LoVo (cell line): Measurements from ENCODE around the gene CDK5RAP2.

Source experiments
- DNase-seq: peaks from one replicate; pipeline ENCODE4 v3.0.0-alpha.2; 2016; ENCODE audit warnings: low spot score

CDK5RAP2 gene

GRCh38 chr9:120397453-120397852 lies 182.5 kb downstream of the CDK5RAP2 start:
- DNase-seq: no peak

GRCh38 chr9:120396931-120397330 lies 183.0 kb downstream of the CDK5RAP2 start:
- no peak for DNase-seq

GRCh38 chr9:120396418-120396817 lies 183.5 kb downstream of the CDK5RAP2 start:
- DNase-seq: no peak

GRCh38 chr9:120395376-120395775 lies 184.6 kb downstream of the CDK5RAP2 start:
- DNase-seq: no peak

- DNase-seq: no peak
Observed at GRCh38 chr9:120394058-120394669, 185.8 kb downstream of the CDK5RAP2 start.

GRCh38 chr9:120393386-120394057 lies 186.4 kb downstream of the CDK5RAP2 start:
- DNase-seq: no peak

GRCh38 chr9:120392711-120393110 lies 187.3 kb downstream of the CDK5RAP2 start:
- no peak for DNase-seq

GRCh38 chr9:120392245-120392644 lies 187.7 kb downstream of the CDK5RAP2 start:
- DNase-seq: no peak

- DNase-seq: no peak
Observed at GRCh38 chr9:120391691-120392090, 188.3 kb downstream of the CDK5RAP2 start.

- DNase-seq: no peak
Observed at GRCh38 chr9:120390637-120391190, 189.3 kb downstream of the CDK5RAP2 start.

GRCh38 chr9:120389867-120390266 lies 190.1 kb downstream of the CDK5RAP2 start:
- no peak for DNase-seq

GRCh38 chr9:120389300-120389699 lies 190.7 kb downstream of the CDK5RAP2 start:
- DNase-seq: no peak

GRCh38 chr9:120388003-120388855 lies 191.7 kb downstream of the CDK5RAP2 start:
- no peak for DNase-seq

- DNase-seq: no peak
Observed at GRCh38 chr9:120387257-120388002, 192.5 kb downstream of the CDK5RAP2 start.

GRCh38 chr9:120386390-120387131 lies 193.4 kb downstream of the CDK5RAP2 start:
- DNase-seq: no peak

- DNase-seq: no peak
Observed at GRCh38 chr9:120385606-120386389, 194.2 kb downstream of the CDK5RAP2 start.

- DNase-seq: no peak
Observed at GRCh38 chr9:120384925-120385272, 195.1 kb downstream of the CDK5RAP2 start.

- DNase-seq: no peak
Observed at GRCh38 chr9:120383999-120384924, 195.7 kb downstream of the CDK5RAP2 start.

GRCh38 chr9:120383611-120383998 lies 196.4 kb downstream of the CDK5RAP2 start:
- no peak for DNase-seq
